Calu3 (cell line): Measurements from ENCODE around the gene NAPSA. TPM values are rescaled to one million over a fixed set of nuclear protein-coding genes. Genes with fewer than 3 reads are reported as not detected.

Experiments
- BruUV-seq: library from RNA; stranded (reverse); fragments of 400-500 nt; replicated peaks from 2 replicates; lab custom pipeline; 2021; lab: Mats Ljungman, UMichigan
- CTCF ChIA-PET: fragments of 300-600 bp; sonication (Branson Sonifier 250); formaldehyde crosslinking; loops from one replicate; lab custom pipeline; 2022; ENCODE audit warnings: antibody characterized with exemption; lab: Charles Lee
- DNase-seq: peaks from one replicate; pipeline ENCODE4 v3.0.0; 2022
- H3K27ac Mint-ChIP-seq: one replicate; pipeline ENCODE4 v1.8.0; 2022; ENCODE audit warnings: mixed read lengths; ENCODE audit not compliant: unreplicated experiment
- H3K27me3 Mint-ChIP-seq: one replicate; pipeline ENCODE4 v1.8.0; 2022; ENCODE audit warnings: mixed read lengths; ENCODE audit not compliant: unreplicated experiment
- H3K36me3 Mint-ChIP-seq: one replicate; pipeline ENCODE4 v1.8.0; 2022; ENCODE audit warnings: mild to moderate bottlenecking, moderate library complexity, mixed read lengths; ENCODE audit not compliant: insufficient read depth, unreplicated experiment
- H3K4me1 Mint-ChIP-seq: one replicate; pipeline ENCODE4 v1.8.0; 2022; ENCODE audit warnings: mild to moderate bottlenecking, low read depth, mixed read lengths; ENCODE audit not compliant: unreplicated experiment
- H3K4me3 Mint-ChIP-seq: one replicate; pipeline ENCODE4 v1.8.0; 2022; ENCODE audit warnings: mild to moderate bottlenecking, low read depth, moderate library complexity, mixed read lengths; ENCODE audit not compliant: unreplicated experiment
- H3K9me3 Mint-ChIP-seq: one replicate; pipeline ENCODE4 v1.8.0; 2022; ENCODE audit warnings: low read depth, mixed read lengths; ENCODE audit not compliant: unreplicated experiment
- intact Hi-C: fragments of 100-400 bp; cut with micrococcal nuclease; formaldehyde crosslinking; loops from one replicate; pipeline ENCODE4 v1.10.0; 2022; ENCODE audit not compliant: unreplicated experiment
- total RNA-seq: library from RNA; stranded (reverse); gene quantifications from 2 replicates; pipeline ENCODE4 v1.2.3, GENCODE V29; 2022
- TF ChIP-seq, protein P1 (sequence below): fragments of 200-600 bp; IDR thresholded peaks from one replicate; pipeline ENCODE4 v1.8.0; 2022; ENCODE audit warnings: antibody characterized with exemption; ENCODE audit not compliant: unreplicated experiment

NAPSA gene
- total RNA-seq, 1 experiment from 2014 or later, result 1.9 TPM

DNA sequence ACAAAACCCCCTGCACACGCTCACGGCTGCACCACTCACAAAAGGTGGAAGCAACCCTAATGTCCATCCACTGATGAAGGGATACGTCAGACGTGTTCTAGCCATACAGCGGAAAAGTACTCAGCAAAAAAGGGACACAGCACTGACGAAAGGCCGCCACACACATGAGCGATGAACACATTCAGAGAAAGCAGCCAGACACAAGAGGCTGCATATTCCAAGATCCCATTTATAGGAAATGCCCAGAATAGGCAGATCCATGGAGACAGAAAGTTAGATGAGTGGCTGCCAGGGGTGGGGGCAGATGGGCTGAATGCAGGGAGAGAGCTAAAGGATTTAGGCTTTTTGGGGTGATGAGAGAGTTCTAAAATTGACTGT, 22.4 kb upstream of the NAPSA start:
- Mint-ChIP-seq H3K27me3 (no peaks in the 10 kb centered on the region), H3K27ac (no peak overlapping the region), H3K9me3 (no peaks in the 10 kb centered on the region), H3K4me1 (peaks cover 26% of the 10 kb centered on the region), H3K36me3 (peaks cover 33% of the 10 kb centered on the region), H3K4me3 (no peak overlapping the region)
- BruUV-seq, result no TSS peak
- DNase-seq, result no peak
- intact Hi-C loops, result no loop called here
- CTCF ChIA-PET, result interaction anchor here (0.6 kb wide), 1 partner anchor 70 kb away, joined by 6 read pairs; no protein-coding TSS in a partner anchor
- TF ChIP-seq, protein P1, sequence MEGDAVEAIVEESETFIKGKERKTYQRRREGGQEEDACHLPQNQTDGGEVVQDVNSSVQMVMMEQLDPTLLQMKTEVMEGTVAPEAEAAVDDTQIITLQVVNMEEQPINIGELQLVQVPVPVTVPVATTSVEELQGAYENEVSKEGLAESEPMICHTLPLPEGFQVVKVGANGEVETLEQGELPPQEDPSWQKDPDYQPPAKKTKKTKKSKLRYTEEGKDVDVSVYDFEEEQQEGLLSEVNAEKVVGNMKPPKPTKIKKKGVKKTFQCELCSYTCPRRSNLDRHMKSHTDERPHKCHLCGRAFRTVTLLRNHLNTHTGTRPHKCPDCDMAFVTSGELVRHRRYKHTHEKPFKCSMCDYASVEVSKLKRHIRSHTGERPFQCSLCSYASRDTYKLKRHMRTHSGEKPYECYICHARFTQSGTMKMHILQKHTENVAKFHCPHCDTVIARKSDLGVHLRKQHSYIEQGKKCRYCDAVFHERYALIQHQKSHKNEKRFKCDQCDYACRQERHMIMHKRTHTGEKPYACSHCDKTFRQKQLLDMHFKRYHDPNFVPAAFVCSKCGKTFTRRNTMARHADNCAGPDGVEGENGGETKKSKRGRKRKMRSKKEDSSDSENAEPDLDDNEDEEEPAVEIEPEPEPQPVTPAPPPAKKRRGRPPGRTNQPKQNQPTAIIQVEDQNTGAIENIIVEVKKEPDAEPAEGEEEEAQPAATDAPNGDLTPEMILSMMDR, result no peak

DNA sequence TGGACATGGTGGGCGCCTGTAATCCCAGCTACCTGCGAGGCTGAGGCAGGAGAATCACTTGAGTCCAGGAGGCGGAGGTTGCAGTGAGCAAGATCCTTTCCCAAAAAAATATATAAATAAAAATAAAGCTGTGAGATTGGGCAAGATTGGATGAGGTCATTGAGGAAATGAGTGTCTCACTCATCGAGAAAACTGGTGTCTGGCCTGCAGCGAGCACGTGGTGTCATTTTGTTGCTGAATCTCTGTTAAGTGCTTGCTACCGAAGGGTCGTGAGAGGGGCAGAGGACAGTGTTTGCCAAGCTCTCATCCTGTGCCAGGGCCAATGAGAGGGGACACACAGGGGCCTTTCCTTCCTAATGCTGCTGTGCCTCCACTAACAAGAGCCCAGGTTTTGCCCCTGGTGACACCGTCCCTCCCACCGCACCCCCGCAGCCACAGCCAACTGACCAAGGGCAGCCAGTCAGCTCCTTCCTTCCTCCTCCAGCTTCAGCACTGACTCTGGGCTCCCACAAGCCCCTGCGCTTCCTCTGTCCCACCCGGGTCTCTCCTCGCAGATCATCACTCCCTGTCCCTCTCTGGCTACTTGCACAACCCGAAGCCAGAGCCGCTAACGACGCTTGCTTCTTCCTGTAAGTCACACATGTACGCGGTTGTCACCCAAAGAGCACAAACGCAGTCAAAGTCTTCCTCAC, 21.9 kb upstream of the NAPSA start:
- no peak overlapping the region for H3K4me3 Mint-ChIP-seq
- H3K27me3 Mint-ChIP-seq, result no peaks in the 10 kb centered on the region
- H3K27ac Mint-ChIP-seq, result no peak overlapping the region
- H3K36me3 Mint-ChIP-seq, result peaks cover 37% of the 10 kb centered on the region
- intact Hi-C loops, result no loop called here
- TSS peak; percentile 7 for BruUV-seq
- H3K9me3 Mint-ChIP-seq, result no peaks in the 10 kb centered on the region
- H3K4me1 Mint-ChIP-seq, result peaks cover 27% of the 10 kb centered on the region
- DNase-seq, result no peak
- TF ChIP-seq, protein P1, result no peak
- CTCF ChIA-PET, result interaction anchor here (0.6 kb wide), 2 partner anchors 58 to 70 kb away, joined by 3 to 6 read pairs; partner anchors contain the start of gene KCNC3

GRCh38 chr19:50384685-50385535, 19.5 kb upstream of the NAPSA start:
- CTCF ChIA-PET, result interaction anchor here (0.6 to 1.7 kb wide), 2 partner anchors 28 to 126 kb away, joined by 4 to 6 read pairs; partner anchors contain the start of gene JOSD2
- TF ChIP-seq, protein P1, result no peak
- no peaks in the 10 kb centered on the region for H3K9me3 Mint-ChIP-seq
- no peak for DNase-seq
- intact Hi-C loops, result no loop called here
- no TSS peak for BruUV-seq
- H3K4me1 Mint-ChIP-seq, result peaks cover 27% of the 10 kb centered on the region
- peak overlapping the region; percentile 91 for H3K27ac Mint-ChIP-seq
- no peaks in the 10 kb centered on the region for H3K27me3 Mint-ChIP-seq
- peaks cover 43% of the 10 kb centered on the region for H3K36me3 Mint-ChIP-seq
- peak overlapping the region; percentile 97 for H3K4me3 Mint-ChIP-seq

DNA sequence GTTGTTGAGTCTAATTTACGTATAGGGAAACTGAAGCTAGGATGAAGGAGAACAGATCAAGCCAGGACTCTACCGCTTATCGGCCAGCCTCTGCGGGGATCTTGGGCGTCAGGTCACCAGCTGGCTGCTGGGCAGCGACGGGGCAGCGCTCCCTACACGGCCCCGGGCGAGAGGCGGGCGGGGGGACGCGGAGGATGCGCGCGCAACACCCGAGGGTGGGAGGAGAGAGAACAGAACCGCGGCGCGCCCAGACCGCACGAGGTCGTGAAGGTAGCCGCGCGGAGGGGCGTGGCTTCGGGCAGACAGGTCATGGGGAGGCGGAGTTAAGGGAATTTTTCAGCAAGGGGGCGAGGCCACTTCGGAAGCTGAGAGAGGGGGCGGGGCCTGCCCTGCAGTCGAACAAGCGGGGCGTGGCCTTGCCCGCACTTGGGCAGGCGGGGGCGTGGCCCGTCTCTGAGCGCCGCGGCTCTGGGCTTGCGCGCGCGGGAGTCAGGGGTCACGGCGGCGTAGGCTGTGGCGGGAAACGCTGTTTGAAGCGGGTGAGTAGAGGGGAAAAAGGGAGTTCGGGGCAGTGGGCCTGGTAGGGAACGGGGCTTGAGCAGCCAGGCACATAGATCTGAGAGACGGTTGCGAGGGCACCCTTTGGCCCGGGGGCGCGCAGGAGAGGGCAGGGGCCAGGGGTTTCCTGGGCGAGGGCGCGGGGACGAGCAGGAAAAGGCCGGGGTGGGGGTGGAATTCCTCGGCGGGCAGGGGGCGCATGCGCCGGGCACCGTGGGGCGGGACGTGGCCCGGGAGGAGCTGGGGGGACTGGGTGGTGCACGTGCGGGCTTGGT, 18.6 kb upstream of the NAPSA start, which contains the start of gene POLD1:
POLD1 (plus strand) TSS at position 496 of the 833 bp plus-strand sequence. CDS start 14,505 bp downstream, outside the sequence.
- intact Hi-C loops, result no loop called here
- Mint-ChIP-seq H3K36me3 (peaks cover 51% of the 10 kb centered on the region), H3K9me3 (no peaks in the 10 kb centered on the region), H3K4me3 (peak within 1 kb of the TSS; percentile 97), H3K4me1 (peaks cover 27% of the 10 kb centered on the region), H3K27ac (peak within 1 kb of the TSS; percentile 91), H3K27me3 (no peaks in the 10 kb centered on the region)
- no TSS peak for BruUV-seq
- peak; percentile 99 for DNase-seq
- TF ChIP-seq, protein P1, result no peak
- CTCF ChIA-PET, result interaction anchor here (0.6 to 1.7 kb wide), 5 partner anchors 15 to 1295 kb away, joined by 4 to 8 read pairs (median 4); partner anchors contain the start of gene JOSD2
